Karpas-422 (cell line): ENCODE results near the gene VEPH1. TPM values are rescaled to one million over a fixed set of nuclear protein-coding genes. Genes with fewer than 3 reads are reported as not detected.

Experiments used
- DNase-seq: peaks from one replicate; pipeline ENCODE4 v3.0.0-alpha.2; 2015
- H2AFZ ChIP-seq: fragments of 200-600 bp; sonication (generic); 2 replicates; pipeline ENCODE4 v1.6.1; 2014; ENCODE audit warnings: antibody characterized with exemption, low read length, mixed read lengths
- H3K27ac ChIP-seq: fragments of 200-600 bp; sonication (generic); 2 replicates; pipeline ENCODE4 v1.5.1; 2014; ENCODE audit warnings: mild to moderate bottlenecking, low read length, moderate library complexity
- H3K27me3 ChIP-seq: fragments of 200-600 bp; sonication (generic); 2 replicates; pipeline ENCODE4 v1.6.1; 2014; ENCODE audit warnings: low read length, mixed read lengths
- H3K36me3 ChIP-seq: fragments of 200-600 bp; sonication (generic); 2 replicates; pipeline ENCODE4 v1.6.1; 2014; ENCODE audit warnings: low read length, mixed read lengths; ENCODE audit not compliant: insufficient read depth
- H3K4me1 ChIP-seq: fragments of 200-600 bp; sonication (generic); 2 replicates; pipeline ENCODE4 v1.6.1; 2014; ENCODE audit warnings: mild to moderate bottlenecking, low read length, mixed read lengths
- H3K4me2 ChIP-seq: fragments of 200-600 bp; sonication (generic); 2 replicates; pipeline ENCODE4 v1.6.1; 2014; ENCODE audit warnings: low read length, low read depth, mild to moderate bottlenecking; ENCODE audit not compliant: poor library complexity, severe bottlenecking
- H3K4me3 ChIP-seq: fragments of 200-600 bp; sonication (generic); 2 replicates; pipeline ENCODE4 v1.5.1; 2014; ENCODE audit warnings: mild to moderate bottlenecking, antibody characterized with exemption, low read length, mixed read lengths
- H3K79me2 ChIP-seq: fragments of 200-600 bp; sonication (generic); 2 replicates; pipeline ENCODE4 v1.6.1; 2014; ENCODE audit warnings: mild to moderate bottlenecking, low read length, mixed read lengths
- H3K9ac ChIP-seq: fragments of 200-600 bp; sonication (generic); 2 replicates; pipeline ENCODE4 v1.6.0; 2014; ENCODE audit warnings: low read length
- H3K9me2 ChIP-seq: fragments of 200-600 bp; sonication (generic), shearing (Covaris generic); replicated peaks from 2 replicates; pipeline ENCODE4 v1.6.0; 2014; ENCODE audit warnings: mild to moderate bottlenecking, low read length, moderate library complexity; ENCODE audit not compliant: insufficient read depth
- H3K9me3 ChIP-seq: fragments of 300-700, 200-600 bp; sonication (generic); 2 replicates; pipeline ENCODE4 v1.6.1; 2014; ENCODE audit warnings: low read length, mixed read lengths
- H4K20me1 ChIP-seq: fragments of 200-600 bp; sonication (generic); 2 replicates; pipeline ENCODE4 v1.6.1; 2014; ENCODE audit warnings: mild to moderate bottlenecking, antibody characterized with exemption, low read length, low read depth; ENCODE audit not compliant: insufficient read depth
- total RNA-seq: library from RNA; depleted of rRNA; stranded (reverse); fragments of >200 nt; shearing (Covaris generic); gene quantifications from 2 replicates; pipeline ENCODE4 v1.2.3, GENCODE V29; 2014; ENCODE audit warnings: low replicate concordance

VEPH1 gene
- total RNA-seq, 1 experiment from 2014 or later = not detected

DNA sequence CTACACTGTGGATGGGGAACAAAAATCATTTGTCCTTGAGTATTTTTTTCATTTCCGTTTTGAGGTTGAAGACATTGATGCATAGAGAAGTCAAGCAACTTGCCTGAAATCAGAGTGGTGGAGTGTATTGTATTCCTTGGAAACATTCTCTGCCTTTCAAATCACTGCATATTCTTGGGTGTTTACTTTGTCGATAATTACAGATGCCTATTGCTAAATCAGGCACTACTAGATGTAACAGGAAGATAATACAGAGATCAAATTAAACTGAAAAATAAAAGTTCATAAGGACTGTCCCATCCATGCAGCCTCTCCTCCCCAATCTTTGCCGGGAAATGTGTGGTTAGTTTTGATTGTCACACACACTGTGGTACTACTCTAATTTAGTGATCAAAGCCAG is 37.4 kb upstream of the VEPH1 start:
- Histone ChIP-seq H4K20me1 (no peaks in the 10 kb centered on the region), H3K27me3 (no peaks in the 10 kb centered on the region), H3K4me2 (no peak overlapping the region), H3K9ac (no peak overlapping the region), H3K9me2 (no peaks in the 10 kb centered on the region), H3K4me3 (no peak overlapping the region), H3K27ac (no peak overlapping the region), H3K4me1 (no peaks in the 10 kb centered on the region), H3K36me3 (no peaks in the 10 kb centered on the region), H2AFZ (no peak overlapping the region), H3K79me2 (no peaks in the 10 kb centered on the region), H3K9me3 (no peaks in the 10 kb centered on the region)
- no peak for DNase-seq

GRCh38 chr3:157535667-157536066 is 32.5 kb upstream of the VEPH1 start:
- Histone ChIP-seq H3K9ac (no peak overlapping the region), H3K27me3 (no peaks in the 10 kb centered on the region), H3K79me2 (no peaks in the 10 kb centered on the region), H3K9me2 (no peaks in the 10 kb centered on the region), H3K4me3 (no peak overlapping the region), H2AFZ (no peak overlapping the region), H3K4me1 (no peaks in the 10 kb centered on the region), H3K4me2 (no peak overlapping the region), H4K20me1 (no peaks in the 10 kb centered on the region), H3K36me3 (no peaks in the 10 kb centered on the region), H3K9me3 (no peaks in the 10 kb centered on the region), H3K27ac (no peak overlapping the region)
- no peak for DNase-seq

DNA sequence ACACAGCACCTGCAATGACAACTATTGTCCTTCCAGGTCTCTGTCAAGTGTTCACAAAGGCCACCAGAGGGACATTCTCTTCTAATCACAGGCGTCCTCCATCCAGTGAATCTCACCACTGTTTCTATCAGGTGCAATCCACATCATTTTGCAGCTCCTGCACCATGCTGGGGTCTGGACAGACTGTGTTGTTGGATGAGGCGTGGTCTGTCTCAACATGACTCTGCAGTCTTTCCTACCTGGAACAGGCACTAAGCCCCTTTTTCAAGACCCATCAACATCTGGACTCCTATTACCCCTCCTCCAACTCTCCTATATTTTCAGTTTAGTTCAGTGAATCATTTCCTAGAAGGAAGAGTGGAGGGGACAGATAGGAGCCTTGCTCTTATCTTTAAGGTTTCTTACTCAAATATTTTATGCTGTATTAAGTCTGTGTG is 31.5 kb upstream of the VEPH1 start:
- Histone ChIP-seq H3K27me3 (no peaks in the 10 kb centered on the region), H3K4me1 (no peaks in the 10 kb centered on the region), H3K9me2 (no peaks in the 10 kb centered on the region), H3K27ac (no peak overlapping the region), H4K20me1 (no peaks in the 10 kb centered on the region), H3K36me3 (no peaks in the 10 kb centered on the region), H3K4me2 (no peak overlapping the region), H3K9ac (no peak overlapping the region), H3K79me2 (no peaks in the 10 kb centered on the region), H3K4me3 (no peak overlapping the region), H3K9me3 (no peaks in the 10 kb centered on the region), H2AFZ (no peak overlapping the region)
- no peak for DNase-seq

GRCh38 chr3:157533298-157534070 is 30.3 kb upstream of the VEPH1 start:
- no peak overlapping the region for H3K27ac ChIP-seq
- no peaks in the 10 kb centered on the region for H3K79me2 ChIP-seq
- no peaks in the 10 kb centered on the region for H3K9me2 ChIP-seq
- H3K4me3 ChIP-seq = no peak overlapping the region
- H3K4me2 ChIP-seq = no peak overlapping the region
- DNase-seq = no peak
- H2AFZ ChIP-seq = no peak overlapping the region
- no peaks in the 10 kb centered on the region for H3K27me3 ChIP-seq
- H3K9me3 ChIP-seq = no peaks in the 10 kb centered on the region
- no peaks in the 10 kb centered on the region for H3K4me1 ChIP-seq
- H3K36me3 ChIP-seq = no peaks in the 10 kb centered on the region
- H3K9ac ChIP-seq = no peak overlapping the region
- no peaks in the 10 kb centered on the region for H4K20me1 ChIP-seq

GRCh38 chr3:157532529-157533297 is 29.5 kb upstream of the VEPH1 start:
- H3K79me2 ChIP-seq = no peaks in the 10 kb centered on the region
- H3K9me2 ChIP-seq = no peaks in the 10 kb centered on the region
- no peaks in the 10 kb centered on the region for H4K20me1 ChIP-seq
- H3K4me3 ChIP-seq = no peak overlapping the region
- DNase-seq = peak; percentile 86
- H3K4me1 ChIP-seq = no peaks in the 10 kb centered on the region
- no peaks in the 10 kb centered on the region for H3K27me3 ChIP-seq
- H3K36me3 ChIP-seq = no peaks in the 10 kb centered on the region
- H3K9me3 ChIP-seq = no peaks in the 10 kb centered on the region
- H3K4me2 ChIP-seq = no peak overlapping the region
- no peak overlapping the region for H3K9ac ChIP-seq
- H2AFZ ChIP-seq = no peak overlapping the region
- no peak overlapping the region for H3K27ac ChIP-seq

DNA sequence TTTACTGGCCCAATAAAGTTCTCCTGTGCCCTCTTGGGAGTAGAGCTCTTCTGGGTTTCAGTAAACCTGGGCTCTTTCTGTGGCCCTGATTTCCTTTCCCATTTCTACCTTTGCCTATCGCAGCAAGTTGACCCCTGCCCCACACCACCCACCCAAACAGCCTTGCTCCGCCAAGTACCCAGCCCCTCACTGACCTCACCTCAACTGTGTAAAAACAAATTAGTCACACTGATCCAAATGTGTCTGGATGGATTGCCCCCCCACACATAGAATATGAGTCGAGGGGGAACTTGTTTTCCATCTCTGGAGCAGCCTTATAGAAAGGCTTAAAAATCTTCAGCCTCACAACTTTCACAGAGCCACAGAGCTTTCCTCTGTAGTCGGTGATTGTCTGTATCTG is 28.6 kb upstream of the VEPH1 start:
- Histone ChIP-seq H4K20me1 (no peaks in the 10 kb centered on the region), H3K27me3 (no peaks in the 10 kb centered on the region), H2AFZ (no peak overlapping the region), H3K9me2 (no peaks in the 10 kb centered on the region), H3K4me3 (no peak overlapping the region), H3K79me2 (no peaks in the 10 kb centered on the region), H3K36me3 (no peaks in the 10 kb centered on the region), H3K27ac (no peak overlapping the region), H3K4me1 (no peaks in the 10 kb centered on the region), H3K9me3 (no peaks in the 10 kb centered on the region), H3K9ac (no peak overlapping the region), H3K4me2 (no peak overlapping the region)
- DNase-seq = no peak

DNA sequence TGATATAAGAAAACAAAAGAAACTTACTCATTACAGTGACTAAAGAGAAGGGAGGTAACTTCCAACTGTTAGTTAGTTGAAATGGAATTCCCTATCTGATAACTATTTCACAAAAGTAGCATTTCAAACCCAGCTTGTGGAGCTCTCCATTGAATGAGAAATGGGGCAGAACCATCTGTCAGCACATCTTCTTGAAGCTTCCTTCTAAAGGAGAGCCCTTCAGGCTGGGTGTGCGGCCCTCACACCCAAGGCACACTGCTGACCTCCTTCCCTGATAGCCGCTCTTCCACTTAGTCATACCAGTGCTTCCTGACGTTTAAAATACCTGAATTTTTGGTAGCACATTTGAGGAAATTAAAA is 28.1 kb upstream of the VEPH1 start:
- no peak for DNase-seq
- no peaks in the 10 kb centered on the region for H3K36me3 ChIP-seq
- H3K27ac ChIP-seq = no peak overlapping the region
- no peaks in the 10 kb centered on the region for H4K20me1 ChIP-seq
- H3K4me2 ChIP-seq = no peak overlapping the region
- H3K4me1 ChIP-seq = no peaks in the 10 kb centered on the region
- no peaks in the 10 kb centered on the region for H3K9me2 ChIP-seq
- no peak overlapping the region for H3K4me3 ChIP-seq
- H3K27me3 ChIP-seq = no peaks in the 10 kb centered on the region
- H2AFZ ChIP-seq = no peak overlapping the region
- no peaks in the 10 kb centered on the region for H3K79me2 ChIP-seq
- H3K9ac ChIP-seq = no peak overlapping the region
- H3K9me3 ChIP-seq = no peaks in the 10 kb centered on the region

- H3K27me3 ChIP-seq = no peaks in the 10 kb centered on the region
- H3K4me2 ChIP-seq = no peak overlapping the region
- H3K4me1 ChIP-seq = no peaks in the 10 kb centered on the region
- H3K9ac ChIP-seq = no peak overlapping the region
- no peak for DNase-seq
- no peak overlapping the region for H2AFZ ChIP-seq
- no peaks in the 10 kb centered on the region for H3K79me2 ChIP-seq
- no peaks in the 10 kb centered on the region for H4K20me1 ChIP-seq
- H3K27ac ChIP-seq = no peak overlapping the region
- no peak overlapping the region for H3K4me3 ChIP-seq
- no peaks in the 10 kb centered on the region for H3K9me2 ChIP-seq
- no peaks in the 10 kb centered on the region for H3K36me3 ChIP-seq
- H3K9me3 ChIP-seq = no peaks in the 10 kb centered on the region
Measured at GRCh38 chr3:157530637-157531300, 27.6 kb upstream of the VEPH1 start.
